ENCODE data around the gene HEXIM2.

DNA sequence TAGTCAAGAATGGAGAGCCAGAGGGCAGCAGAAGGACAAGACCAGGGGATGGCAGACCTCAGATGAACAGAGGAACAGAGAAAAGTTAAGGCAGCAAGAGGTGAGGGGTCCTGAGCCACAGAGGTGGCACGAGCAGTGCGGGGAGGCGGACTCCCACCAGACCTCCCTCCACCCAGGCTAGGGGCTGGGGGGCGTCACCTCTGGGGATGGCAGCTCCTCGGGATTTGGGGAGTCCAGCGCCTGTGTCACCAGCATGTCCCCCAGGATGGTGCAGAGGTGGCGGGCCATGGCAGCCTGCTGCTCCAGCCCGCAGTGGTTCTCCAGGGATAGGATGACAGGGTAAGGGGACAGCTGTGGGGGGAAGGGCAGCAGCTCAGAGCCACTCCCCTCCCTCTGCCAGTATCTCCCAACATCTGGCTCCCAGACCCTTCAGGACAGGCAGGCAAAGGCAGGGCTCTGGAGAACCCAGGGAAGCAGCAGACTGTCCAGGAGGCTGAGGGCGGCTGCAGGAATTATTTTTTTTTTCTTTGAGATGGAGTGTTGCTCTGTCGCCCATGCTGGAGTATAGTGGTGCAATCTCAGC lies 45.1 kb upstream of the HEXIM2 start:
- no peak for TF ChIP-seq POLR2A (IDR thresholded peaks at IDR 0.05; ENCODE audit: low read depth, low read length)
- TF ChIP-seq TAF1 (IDR thresholded peaks at IDR 0.05; ENCODE audit: low read depth, low read length) = no peak
